Loucy (cell line): Measurements from ENCODE around the gene RPS19.

ENCODE experiments used
- CTCF ChIP-seq: fragments of 200-600 bp; sonication (generic); conservative IDR thresholded peaks from 2 replicates; pipeline ENCODE4 v1.5.1; 2014; ENCODE audit warnings: mild to moderate bottlenecking, antibody characterized with exemption, low read length
- EZH2phosphoT487 ChIP-seq: fragments of 200-600 bp; IDR thresholded peaks from 2 replicates; pipeline ENCODE4 v1.6.1; 2018; ENCODE audit warnings: antibody characterized with exemption, mild to moderate bottlenecking, moderate library complexity, borderline replicate concordance

- no peak for TF ChIP-seq CTCF
- TF ChIP-seq EZH2phosphoT487: no peak
These were observed 58.7 kb downstream of the RPS19 start for GRCh38 chr19:41918653-41919244.
